Caco-2 (cell line): ENCODE measurements around the gene INTS6L. TPM values are rescaled to one million over a fixed set of nuclear protein-coding genes. Genes with fewer than 3 reads are reported as not detected.

ENCODE experiments used
- BruUV-seq: library from RNA; stranded (reverse); fragments of 400-500 nt; replicated peaks from 2 replicates; lab custom pipeline; 2021; lab: Mats Ljungman, UMichigan
- CTCF ChIA-PET: fragments of 300-600 bp; sonication (Branson Sonifier 250); formaldehyde crosslinking; loops from one replicate; lab custom pipeline; 2022; ENCODE audit warnings: antibody characterized with exemption; lab: Charles Lee
- POLR2A ChIA-PET: fragments of 300-600 bp; sonication (Branson Sonifier 250); formaldehyde crosslinking; loops from one replicate; lab custom pipeline; 2022; ENCODE audit warnings: antibody characterized with exemption; lab: Charles Lee
- DNase-seq, 2 experiments: peaks; one replicate each; pipeline versions ENCODE4 v3.0.0 to v3.0.0-alpha.2; 2020 to 2022
- H3K27me3 ChIP-seq: replicated peaks from 2 replicates; pipeline ENCODE4 v1.6.0; 2011; ENCODE audit warnings: low read length; ENCODE audit not compliant: control insufficient read depth, insufficient read depth
- H3K36me3 ChIP-seq: 2 replicates; pipeline ENCODE4 v1.5.1; 2011; ENCODE audit warnings: low read length; ENCODE audit not compliant: control insufficient read depth, insufficient read depth
- H3K4me1 ChIP-seq: fragments of 250-450 bp; sonication (Bioruptor Pico); 2 replicates; pipeline ENCODE4 v1.5.1; 2020; ENCODE audit warnings: mild to moderate bottlenecking
- H3K4me3 ChIP-seq: 2 replicates; pipeline ENCODE4 v1.5.1; 2011; ENCODE audit warnings: low read depth, mild to moderate bottlenecking, control low read depth, low read length
- H3K9me3 ChIP-seq: fragments of 250-450 bp; sonication (Bioruptor Pico); 2 replicates; pipeline ENCODE4 v1.5.1; 2020; ENCODE audit warnings: mild to moderate bottlenecking, moderate library complexity
- H3K27ac Mint-ChIP-seq: one replicate; pipeline ENCODE4 v1.8.0; 2022; ENCODE audit warnings: mixed read lengths; ENCODE audit not compliant: unreplicated experiment
- H3K27me3 Mint-ChIP-seq: one replicate; pipeline ENCODE4 v1.8.0; 2022; ENCODE audit warnings: mixed read lengths; ENCODE audit not compliant: insufficient read depth, unreplicated experiment
- H3K36me3 Mint-ChIP-seq: one replicate; pipeline ENCODE4 v1.8.0; 2022; ENCODE audit warnings: mild to moderate bottlenecking, mixed read lengths; ENCODE audit not compliant: insufficient read depth, unreplicated experiment
- H3K4me1 Mint-ChIP-seq: one replicate; pipeline ENCODE4 v1.8.0; 2022; ENCODE audit warnings: low read depth, mixed read lengths; ENCODE audit not compliant: unreplicated experiment
- H3K4me3 Mint-ChIP-seq: one replicate; pipeline ENCODE4 v1.8.0; 2022; ENCODE audit warnings: mild to moderate bottlenecking, moderate library complexity, mixed read lengths; ENCODE audit not compliant: unreplicated experiment
- H3K9me3 Mint-ChIP-seq: one replicate; pipeline ENCODE4 v1.8.0; 2022; ENCODE audit warnings: mixed read lengths; ENCODE audit not compliant: unreplicated experiment
- CTCF ChIP-seq, 2 experiments: fragments of 200-600 bp in 1 of 2; IDR thresholded peaks; 1 replicate in 1 of 2; 2 replicates in 1 of 2; pipeline versions ENCODE4 v1.5.1 to v1.8.0; 2011 to 2022; ENCODE audit warnings: antibody characterized with exemption in 1 of 2, control low read depth in 1 of 2, inconsistent platforms in 1 of 2, low read depth in 1 of 2, low read length in 1 of 2, mild to moderate bottlenecking in 1 of 2, moderate library complexity in 1 of 2; ENCODE audit not compliant: insufficient read depth in 1 of 2, severe bottlenecking in 1 of 2, unreplicated experiment in 1 of 2
- intact Hi-C: fragments of 100-400 bp; cut with micrococcal nuclease; formaldehyde crosslinking; loops from one replicate; pipeline ENCODE4 v1.10.0; 2022; ENCODE audit not compliant: unreplicated experiment
- total RNA-seq: library from RNA; stranded (reverse); gene quantifications from 2 replicates; pipeline ENCODE4 v1.2.3, GENCODE V29; 2022

The INTS6L gene
- total RNA-seq, 1 experiment from 2014 or later: 0.61 TPM

GRCh38 chrX:135494453-135494852 is 26.0 kb upstream of the INTS6L start:
- Histone ChIP-seq H3K4me3 (no peak overlapping the region), H3K4me1 (no peaks in the 10 kb centered on the region), H3K9me3 (no peaks in the 10 kb centered on the region), H3K36me3 (no peaks in the 10 kb centered on the region), H3K27me3 (no peaks in the 10 kb centered on the region)
- ChIA-PET POLR2A (no interaction called here), CTCF (no interaction called here)
- H3K36me3 Mint-ChIP-seq: no peaks in the 10 kb centered on the region
- TF ChIP-seq CTCF (IDR thresholded peaks at IDR 0.05; ENCODE audit: insufficient read depth in 1 of 2, low read depth in 1 of 2, low read length in 1 of 2, severe bottlenecking in 1 of 2, unreplicated experiment in 1 of 2): no peak
- DNase-seq: no peak
- no peaks in the 10 kb centered on the region for H3K4me1 Mint-ChIP-seq
- no peaks in the 10 kb centered on the region for H3K9me3 Mint-ChIP-seq
- H3K4me3 Mint-ChIP-seq: no peak overlapping the region
- peaks cover 11% of the 10 kb centered on the region for H3K27me3 Mint-ChIP-seq
- no TSS peak for BruUV-seq
- intact Hi-C loops: no loop called here
- no peak overlapping the region for H3K27ac Mint-ChIP-seq

GRCh38 chrX:135497736-135498135 is 22.7 kb upstream of the INTS6L start:
- no peak for DNase-seq
- Histone ChIP-seq H3K9me3 (no peaks in the 10 kb centered on the region), H3K27me3 (no peaks in the 10 kb centered on the region), H3K4me1 (no peaks in the 10 kb centered on the region), H3K4me3 (no peak overlapping the region), H3K36me3 (no peaks in the 10 kb centered on the region)
- Mint-ChIP-seq H3K9me3 (no peaks in the 10 kb centered on the region), H3K4me1 (no peaks in the 10 kb centered on the region), H3K36me3 (no peaks in the 10 kb centered on the region), H3K27ac (no peak overlapping the region), H3K27me3 (peaks cover 11% of the 10 kb centered on the region), H3K4me3 (no peak overlapping the region)
- BruUV-seq: no TSS peak
- CTCF ChIA-PET: no interaction called here
- intact Hi-C loops: no loop called here
- TF ChIP-seq CTCF (IDR thresholded peaks at IDR 0.05; ENCODE audit: insufficient read depth in 1 of 2, low read depth in 1 of 2, low read length in 1 of 2, severe bottlenecking in 1 of 2, unreplicated experiment in 1 of 2): no peak
- POLR2A ChIA-PET: no interaction called here

- Mint-ChIP-seq H3K27ac (no peak overlapping the region), H3K4me1 (no peaks in the 10 kb centered on the region), H3K27me3 (peaks cover 15% of the 10 kb centered on the region), H3K9me3 (no peaks in the 10 kb centered on the region), H3K36me3 (no peaks in the 10 kb centered on the region), H3K4me3 (no peak overlapping the region)
- POLR2A ChIA-PET: no interaction called here
- Histone ChIP-seq H3K27me3 (no peaks in the 10 kb centered on the region), H3K4me3 (no peak overlapping the region), H3K36me3 (no peaks in the 10 kb centered on the region), H3K9me3 (no peaks in the 10 kb centered on the region), H3K4me1 (no peaks in the 10 kb centered on the region)
- no peak for DNase-seq
- CTCF ChIA-PET: no interaction called here
- no TSS peak for BruUV-seq
- intact Hi-C loops: no loop called here
- no peak for TF ChIP-seq CTCF (IDR thresholded peaks at IDR 0.05; ENCODE audit: insufficient read depth in 1 of 2, low read depth in 1 of 2, low read length in 1 of 2, severe bottlenecking in 1 of 2, unreplicated experiment in 1 of 2)
These were observed 22.2 kb upstream of the INTS6L start for GRCh38 chrX:135498236-135498635.
